Measurements from ENCODE around the gene PRR4.

The PRR4 gene

DNA sequence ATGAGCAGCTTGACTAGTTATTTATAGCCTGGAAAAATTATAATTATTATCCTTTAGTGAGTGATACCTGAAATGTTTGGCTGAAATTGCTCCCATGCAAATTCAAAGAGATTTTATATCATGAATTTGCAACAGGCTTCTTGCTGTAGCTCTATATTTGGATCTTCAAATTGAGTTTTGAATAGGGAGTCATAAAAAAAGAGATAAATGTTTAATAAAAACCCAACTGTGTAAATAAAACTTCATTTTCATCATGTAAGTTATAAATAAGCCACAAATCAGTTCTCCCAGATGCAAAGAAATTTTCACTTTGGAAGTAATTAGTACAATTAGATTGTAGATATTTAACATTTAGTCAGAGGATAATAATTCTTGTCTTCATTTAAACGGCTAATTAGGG is 42.1 kb downstream of the PRR4 start, which contains the start of gene TAS2R8:
TSS of gene TAS2R8 (minus strand) at position 101 of the 400 bp plus-strand sequence. CDS start 306 bp downstream, outside the sequence.
- H3K27me3 ChIP-seq = no peaks in the 10 kb centered on the region

GRCh38 chr12:10802587-10802986 is 46.7 kb downstream of the PRR4 start, which contains the start of gene TAS2R7:
Gene TAS2R7, minus strand, starts transcription at chr12:10802627. Its CDS starts 57 bp downstream, at chr12:10802570.
- Histone ChIP-seq H3K4me1 (no peaks in the 10 kb centered on the region), H3K4me2 (no peak within 1 kb of the TSS), H3K9me3 (no peaks in the 10 kb centered on the region), H3K4me3 (no peak within 1 kb of the TSS), H4K20me1 (no peaks in the 10 kb centered on the region), H3K36me3 (no peaks in the 10 kb centered on the region), H3K27me3 (no peaks in the 10 kb centered on the region), H3K27ac (no peak within 1 kb of the TSS), H3K9ac (no peak within 1 kb of the TSS)
- TF ChIP-seq Cebpa-rat (IDR thresholded peaks at IDR 0.05) = no peak

More for the DNA sequence above, 42.1 kb downstream of the PRR4 start, which contains the start of gene TAS2R8:
- H4K20me1 ChIP-seq = no peaks in the 10 kb centered on the region
- H3K4me3 ChIP-seq = no peak within 1 kb of the TSS
- H3K4me2 ChIP-seq = no peak within 1 kb of the TSS
- H3K36me3 ChIP-seq = no peaks in the 10 kb centered on the region
- TF ChIP-seq Cebpa-rat (IDR thresholded peaks at IDR 0.05) = no peak
- H3K4me1 ChIP-seq = no peaks in the 10 kb centered on the region
- no peaks in the 10 kb centered on the region for H3K9me3 ChIP-seq
- H3K27ac ChIP-seq = no peak within 1 kb of the TSS
- no peak within 1 kb of the TSS for H3K9ac ChIP-seq

GRCh38 chr12:10801741-10802140 is 47.5 kb downstream of the PRR4 start:
- Histone ChIP-seq H3K9me3 (no peaks in the 10 kb centered on the region), H4K20me1 (no peaks in the 10 kb centered on the region), H3K4me1 (no peaks in the 10 kb centered on the region), H3K27ac (no peak overlapping the region), H3K4me3 (no peak overlapping the region), H3K4me2 (no peak overlapping the region), H3K9ac (no peak overlapping the region), H3K36me3 (no peaks in the 10 kb centered on the region), H3K27me3 (no peaks in the 10 kb centered on the region)
- TF ChIP-seq Cebpa-rat (IDR thresholded peaks at IDR 0.05) = no peak
